ENCODE measurements around the gene TRERF1.

DNA sequence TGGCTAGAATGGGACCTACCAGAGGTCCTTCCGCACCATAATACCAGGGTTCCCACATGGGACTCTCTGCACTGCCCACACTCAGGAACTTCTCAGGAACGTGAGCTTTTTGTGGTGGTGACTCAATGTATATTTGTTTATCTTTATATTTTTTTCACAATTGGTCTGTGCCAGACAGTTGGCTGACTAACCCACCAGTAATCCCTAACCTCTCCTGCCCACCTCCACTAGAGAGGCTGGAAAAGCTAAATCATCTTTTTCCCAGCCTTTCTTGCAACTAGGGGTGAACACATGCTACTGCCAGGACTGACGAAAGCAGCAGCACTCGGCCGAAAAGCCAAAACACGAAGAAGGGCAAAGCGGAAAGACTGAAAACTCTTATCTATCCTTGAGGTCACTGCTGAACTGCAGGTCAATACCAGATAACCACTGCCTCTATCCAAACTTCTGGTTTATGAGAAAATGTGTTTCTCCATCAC is 112.9 kb downstream of the TRERF1 start:
- TF ChIP-seq, protein P1, sequence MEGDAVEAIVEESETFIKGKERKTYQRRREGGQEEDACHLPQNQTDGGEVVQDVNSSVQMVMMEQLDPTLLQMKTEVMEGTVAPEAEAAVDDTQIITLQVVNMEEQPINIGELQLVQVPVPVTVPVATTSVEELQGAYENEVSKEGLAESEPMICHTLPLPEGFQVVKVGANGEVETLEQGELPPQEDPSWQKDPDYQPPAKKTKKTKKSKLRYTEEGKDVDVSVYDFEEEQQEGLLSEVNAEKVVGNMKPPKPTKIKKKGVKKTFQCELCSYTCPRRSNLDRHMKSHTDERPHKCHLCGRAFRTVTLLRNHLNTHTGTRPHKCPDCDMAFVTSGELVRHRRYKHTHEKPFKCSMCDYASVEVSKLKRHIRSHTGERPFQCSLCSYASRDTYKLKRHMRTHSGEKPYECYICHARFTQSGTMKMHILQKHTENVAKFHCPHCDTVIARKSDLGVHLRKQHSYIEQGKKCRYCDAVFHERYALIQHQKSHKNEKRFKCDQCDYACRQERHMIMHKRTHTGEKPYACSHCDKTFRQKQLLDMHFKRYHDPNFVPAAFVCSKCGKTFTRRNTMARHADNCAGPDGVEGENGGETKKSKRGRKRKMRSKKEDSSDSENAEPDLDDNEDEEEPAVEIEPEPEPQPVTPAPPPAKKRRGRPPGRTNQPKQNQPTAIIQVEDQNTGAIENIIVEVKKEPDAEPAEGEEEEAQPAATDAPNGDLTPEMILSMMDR (IDR thresholded peaks at IDR 0.05; ENCODE audit: low read length), result no peak
- TF ChIP-seq EZH2phosphoT487 (IDR thresholded peaks at IDR 0.05; ENCODE audit: low read length), result no peak
- no peak for TF ChIP-seq EZH2 (optimal IDR thresholded peaks at IDR 0.05; ENCODE audit: low read depth, low read length)

Measured in MM.1S (cell line).